IPS-15b (cell line): ENCODE data around the gene TSPYL1.
"Not testable (repeated sequence)": the region's sequence is repeated elsewhere in the genome, so short reads cannot be mapped to it uniquely, and the experiment has no call there.

Source experiments
- H3K27me3 ChIP-seq: one replicate; pipeline ENCODE4 v1.6.1; 2013; ENCODE audit warnings: low read length; ENCODE audit not compliant: control insufficient read depth, insufficient read depth
- H3K36me3 ChIP-seq: one replicate; pipeline ENCODE4 v1.6.1; 2013; ENCODE audit warnings: low read length; ENCODE audit not compliant: control insufficient read depth, insufficient read depth
- H3K4me1 ChIP-seq: one replicate; pipeline ENCODE4 v1.6.1; 2013; ENCODE audit warnings: mild to moderate bottlenecking, low read length; ENCODE audit not compliant: control insufficient read depth, insufficient read depth
- H3K4me3 ChIP-seq: one replicate; pipeline ENCODE4 v1.5.1; 2013; ENCODE audit warnings: low read depth, low read length
- H3K9ac ChIP-seq: one replicate; pipeline ENCODE4 v1.6.1; 2013; ENCODE audit warnings: low read depth, mild to moderate bottlenecking, low read length
- H3K9me3 ChIP-seq: one replicate; pipeline ENCODE4 v1.6.1; 2013; ENCODE audit warnings: mild to moderate bottlenecking, low read length; ENCODE audit not compliant: control insufficient read depth, insufficient read depth

TSPYL1 gene

GRCh38 chr6:116279232-116280160 lies at the start of gene TSPYL1:
TSS of gene TSPYL1 (minus strand) at chr6:116279930. CDS start at chr6:116279830, 100 bp downstream.
- H3K9me3 ChIP-seq: no peaks in the 10 kb centered on the region
- peak within 1 kb of the TSS; percentile 95 for H3K4me3 ChIP-seq
- peak within 1 kb of the TSS; percentile 93 for H3K9ac ChIP-seq
- no peaks in the 10 kb centered on the region for H3K27me3 ChIP-seq
- H3K36me3 ChIP-seq: peaks cover 6% of the 10 kb centered on the region
- peaks cover 16% of the 10 kb centered on the region for H3K4me1 ChIP-seq

DNA sequence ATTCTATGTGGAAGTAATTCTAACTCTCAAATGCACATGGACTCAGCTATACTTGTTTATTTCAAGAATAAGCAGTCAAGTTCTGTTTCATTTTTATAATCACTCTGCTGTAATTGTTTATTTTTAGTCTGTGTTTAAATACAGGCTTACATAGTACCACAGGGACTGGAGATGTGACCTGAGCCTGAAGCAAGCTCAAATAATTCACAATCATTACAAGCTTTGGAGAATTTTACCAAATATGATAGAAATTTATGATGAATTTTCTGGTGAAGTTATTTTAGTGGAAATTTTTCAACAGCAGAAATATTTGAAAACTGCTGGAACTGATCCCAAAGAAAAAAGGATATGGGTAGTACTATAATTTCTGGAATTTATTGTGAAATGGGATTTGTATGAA lies 49.4 kb upstream of the TSPYL1 start:
- no peak overlapping the region for H3K9ac ChIP-seq
- H3K27me3 ChIP-seq: no peaks in the 10 kb centered on the region
- peaks cover 25% of the 10 kb centered on the region for H3K4me1 ChIP-seq
- H3K36me3 ChIP-seq: no peaks in the 10 kb centered on the region
- no peaks in the 10 kb centered on the region for H3K9me3 ChIP-seq
- H3K4me3 ChIP-seq: no peak overlapping the region

DNA sequence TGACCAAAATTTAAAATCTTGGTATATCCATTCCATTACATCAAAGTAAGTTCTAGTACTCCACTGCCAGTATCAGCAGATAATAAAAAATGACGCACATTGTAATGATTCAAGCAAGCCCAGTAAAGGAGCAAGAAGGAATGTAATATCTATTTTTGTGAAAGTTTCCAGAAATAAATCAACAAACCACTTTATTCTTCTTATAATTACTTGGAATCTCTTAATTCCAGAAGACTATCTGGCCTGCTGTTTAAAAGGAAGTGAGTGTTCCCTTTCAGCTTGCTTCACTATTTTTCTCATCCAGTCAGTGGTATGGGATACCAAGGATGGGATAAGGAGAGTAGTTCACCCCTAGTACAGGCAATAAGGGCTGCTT lies 48.8 kb upstream of the TSPYL1 start:
- peaks cover 28% of the 10 kb centered on the region for H3K4me1 ChIP-seq
- no peak overlapping the region for H3K9ac ChIP-seq
- H3K9me3 ChIP-seq: no peaks in the 10 kb centered on the region
- H3K36me3 ChIP-seq: no peaks in the 10 kb centered on the region
- H3K4me3 ChIP-seq: no peak overlapping the region
- H3K27me3 ChIP-seq: no peaks in the 10 kb centered on the region

DNA sequence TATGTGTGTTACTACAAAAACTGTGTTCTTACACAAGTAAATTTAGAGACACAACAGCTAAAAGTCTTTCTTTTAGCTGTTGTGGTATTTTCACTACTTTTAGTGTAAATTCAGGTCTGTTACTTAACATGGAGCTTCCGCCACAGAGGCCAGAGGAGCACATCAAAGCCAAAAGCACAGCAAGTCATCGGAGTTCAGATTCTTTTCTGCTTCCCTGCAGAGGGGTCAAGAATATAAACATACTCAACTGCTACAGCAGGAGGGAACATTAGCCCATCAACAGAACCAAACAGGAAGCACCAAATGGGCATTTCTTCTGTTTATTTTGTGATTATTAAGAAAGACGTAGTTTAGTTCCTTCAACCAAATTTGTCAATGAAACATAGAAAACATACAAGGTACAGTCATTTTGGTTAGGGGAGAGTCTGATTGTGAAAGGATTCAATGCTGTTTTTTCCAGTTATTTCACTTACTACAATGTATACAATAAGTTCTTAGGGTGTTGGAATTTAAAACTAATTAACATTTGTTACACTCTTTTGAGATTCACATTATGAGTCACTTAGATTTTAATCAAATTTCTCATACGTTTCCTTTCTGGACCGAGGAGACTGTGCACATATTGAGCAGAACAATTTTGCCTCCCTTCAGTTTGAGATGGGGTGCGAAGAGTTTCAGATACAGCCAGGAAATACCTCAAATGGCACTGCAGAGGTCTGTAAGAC lies 48.2 kb upstream of the TSPYL1 start:
- H3K4me1 ChIP-seq: peaks cover 28% of the 10 kb centered on the region
- H3K9me3 ChIP-seq: no peaks in the 10 kb centered on the region
- no peak overlapping the region for H3K9ac ChIP-seq
- H3K4me3 ChIP-seq: no peak overlapping the region
- H3K36me3 ChIP-seq: no peaks in the 10 kb centered on the region
- no peaks in the 10 kb centered on the region for H3K27me3 ChIP-seq

- Histone ChIP-seq H3K9me3 (no peaks in the 10 kb centered on the region), H3K27me3 (no peaks in the 10 kb centered on the region), H3K4me3 (no peak overlapping the region), H3K4me1 (peaks cover 28% of the 10 kb centered on the region), H3K9ac (no peak overlapping the region), H3K36me3 (no peaks in the 10 kb centered on the region)
These were observed 47.3 kb upstream of the TSPYL1 start for GRCh38 chr6:116326996-116327395.

GRCh38 chr6:116326181-116326671 lies 46.5 kb upstream of the TSPYL1 start:
- H3K27me3 ChIP-seq: no peaks in the 10 kb centered on the region
- H3K9ac ChIP-seq: no peak overlapping the region
- H3K36me3 ChIP-seq: no peaks in the 10 kb centered on the region
- no peaks in the 10 kb centered on the region for H3K9me3 ChIP-seq
- H3K4me1 ChIP-seq: peaks cover 28% of the 10 kb centered on the region
- no peak overlapping the region for H3K4me3 ChIP-seq

DNA sequence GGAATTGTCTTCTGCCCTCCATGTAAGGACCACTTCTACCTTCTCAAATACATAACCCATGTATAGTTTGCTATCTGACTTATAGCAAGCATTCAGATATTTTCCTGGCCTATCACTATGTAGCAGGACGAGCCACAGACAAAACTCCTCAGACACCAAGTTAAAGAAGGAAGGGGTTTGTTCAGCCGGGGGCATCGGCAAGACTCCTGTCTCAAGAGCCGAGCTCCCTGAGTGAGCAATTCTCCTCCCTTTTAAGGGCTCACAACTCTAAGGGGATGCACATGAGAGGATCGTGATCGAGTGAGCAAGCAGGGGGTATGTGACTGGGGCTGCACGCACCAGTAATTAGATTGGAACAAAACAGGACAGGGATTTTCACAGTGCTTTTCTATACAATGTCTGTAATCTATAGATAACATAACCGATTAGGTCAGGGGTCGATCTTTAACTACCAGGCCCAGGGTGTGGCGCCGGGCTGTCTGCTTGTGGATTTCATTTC lies 46.0 kb upstream of the TSPYL1 start:
- not testable (repeated sequence) for H3K36me3 ChIP-seq, H3K27me3 ChIP-seq, H3K9me3 ChIP-seq, H3K9ac ChIP-seq, H3K4me3 ChIP-seq
- H3K4me1 ChIP-seq: peaks cover 28% of the 10 kb centered on the region

DNA sequence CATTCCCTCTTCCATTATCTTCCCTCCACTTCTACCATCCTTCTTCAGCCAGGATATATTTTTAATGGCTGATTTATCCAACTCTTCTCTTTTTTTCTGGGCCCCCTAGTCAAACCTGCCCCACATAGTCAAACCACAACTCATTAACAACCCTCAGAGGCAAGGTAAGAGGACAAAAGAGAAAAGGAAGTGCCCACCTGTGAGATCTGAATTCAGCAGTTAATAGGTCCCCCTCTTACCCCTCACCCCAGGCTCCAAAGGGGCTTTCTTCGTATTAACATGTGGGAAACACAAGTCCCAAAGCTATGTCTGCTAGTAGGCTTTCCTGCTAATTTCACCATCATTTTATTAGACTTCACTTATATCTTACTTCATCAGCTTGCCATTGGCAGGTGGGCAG lies 44.1 kb upstream of the TSPYL1 start:
- no peak overlapping the region for H3K9ac ChIP-seq

DNA sequence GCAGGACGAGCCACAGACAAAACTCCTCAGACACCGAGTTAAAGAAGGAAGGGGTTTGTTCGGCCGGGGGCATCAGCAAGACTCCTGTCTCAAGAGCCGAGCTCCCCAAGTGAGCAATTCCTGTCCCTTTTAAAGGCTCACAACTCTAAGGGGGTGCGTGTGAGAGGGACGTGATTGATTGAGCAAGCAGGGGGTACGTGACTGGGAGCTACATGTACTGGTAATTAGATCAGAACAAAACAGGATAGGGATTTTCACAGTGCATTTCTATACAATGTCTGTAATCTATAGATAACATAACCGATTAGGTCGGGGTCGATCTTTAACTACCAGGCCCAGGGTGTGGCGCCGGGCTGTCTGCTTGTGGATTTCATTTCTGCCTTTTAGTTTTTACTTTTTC lies 42.2 kb upstream of the TSPYL1 start:
- not testable (repeated sequence) for H3K9ac ChIP-seq, H3K27me3 ChIP-seq, H3K4me3 ChIP-seq, H3K36me3 ChIP-seq, H3K9me3 ChIP-seq
- H3K4me1 ChIP-seq: peaks cover 13% of the 10 kb centered on the region

More for the DNA sequence above, 44.1 kb upstream of the TSPYL1 start:
- no peaks in the 10 kb centered on the region for H3K36me3 ChIP-seq
- H3K9me3 ChIP-seq: no peaks in the 10 kb centered on the region
- H3K4me3 ChIP-seq: no peak overlapping the region
- H3K27me3 ChIP-seq: no peaks in the 10 kb centered on the region
- H3K4me1 ChIP-seq: peaks cover 28% of the 10 kb centered on the region

DNA sequence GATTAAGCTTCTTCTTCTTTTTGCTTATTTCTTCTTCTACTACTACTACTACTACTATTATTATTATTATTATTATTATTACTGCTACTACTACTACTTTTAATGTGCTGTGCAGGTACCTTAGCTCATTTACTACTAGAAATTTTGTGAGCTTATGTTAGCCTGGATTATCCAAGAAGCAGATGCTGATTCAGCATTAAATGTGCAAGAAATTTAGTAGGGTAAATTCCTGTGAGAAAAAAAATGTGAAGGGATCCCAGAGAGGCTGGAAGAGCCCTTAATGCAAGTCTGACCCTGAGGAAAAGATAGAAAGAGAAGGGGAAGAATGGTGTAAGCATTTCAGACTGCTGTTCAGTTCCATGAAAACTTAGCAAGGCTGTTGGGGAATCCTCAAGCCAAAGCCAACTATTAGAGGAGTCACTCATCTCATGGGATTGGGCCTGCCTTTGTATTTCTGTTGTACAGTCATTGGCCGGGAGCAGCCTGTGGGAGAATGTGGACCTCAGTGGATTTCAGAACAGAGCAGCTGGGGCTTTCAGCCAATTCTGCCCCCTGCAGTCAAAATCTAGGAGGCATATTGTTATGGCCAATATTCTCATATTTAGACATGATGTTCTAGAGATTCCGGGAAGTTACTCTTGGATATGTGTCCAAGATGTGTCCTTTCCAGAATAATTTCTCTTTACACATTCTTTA lies 37.2 kb upstream of the TSPYL1 start:
- no peaks in the 10 kb centered on the region for H3K27me3 ChIP-seq
- no peaks in the 10 kb centered on the region for H3K36me3 ChIP-seq
- no peak overlapping the region for H3K9ac ChIP-seq
- H3K4me3 ChIP-seq: no peak overlapping the region
- no peaks in the 10 kb centered on the region for H3K4me1 ChIP-seq
- no peaks in the 10 kb centered on the region for H3K9me3 ChIP-seq

DNA sequence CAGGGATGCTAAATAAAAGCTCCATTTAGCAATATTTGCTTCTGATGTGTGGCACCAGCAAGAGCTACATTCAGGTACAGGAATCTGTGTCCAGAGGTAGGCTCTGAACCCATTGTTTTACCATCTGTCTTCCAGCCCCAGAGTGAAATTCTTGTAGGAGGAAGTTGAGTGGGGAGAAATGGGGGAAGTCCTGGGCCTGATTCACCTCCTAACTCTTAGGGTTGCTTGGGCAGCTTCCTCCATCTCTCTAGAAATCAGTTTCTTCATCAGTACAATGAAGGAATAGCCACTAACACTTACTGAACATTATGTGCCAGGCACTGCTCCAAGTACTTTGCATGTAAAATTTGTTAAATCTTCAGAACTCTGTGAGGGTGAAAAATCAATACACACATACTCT lies 35.1 kb upstream of the TSPYL1 start:
- Histone ChIP-seq H3K9ac (no peak overlapping the region), H3K27me3 (no peaks in the 10 kb centered on the region), H3K4me1 (no peaks in the 10 kb centered on the region), H3K36me3 (no peaks in the 10 kb centered on the region), H3K4me3 (no peak overlapping the region), H3K9me3 (no peaks in the 10 kb centered on the region)
